Measurements from ENCODE around the gene GALNT12.

GALNT12 gene

DNA sequence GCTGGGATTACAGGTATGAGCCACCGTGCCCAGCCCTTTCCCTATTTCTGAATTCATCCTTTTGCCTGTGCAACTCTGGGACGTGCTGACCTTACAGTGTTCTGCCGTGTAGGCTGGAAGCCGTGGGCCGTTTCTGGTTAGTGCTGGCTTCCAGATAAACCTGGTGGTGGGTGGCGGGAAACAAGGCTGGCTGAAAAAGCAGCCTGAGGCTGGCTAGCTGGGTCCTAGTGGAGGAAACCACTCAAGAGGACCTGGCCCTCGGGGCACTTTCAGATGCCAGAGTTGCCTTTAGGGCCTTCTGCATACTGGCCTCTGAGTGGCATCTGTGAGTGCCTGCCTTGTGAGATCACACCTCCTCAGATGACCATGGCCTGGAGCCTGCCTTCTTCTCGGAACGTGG lies 26.9 kb downstream of the GALNT12 start:
- DNase-seq: no peak

DNA sequence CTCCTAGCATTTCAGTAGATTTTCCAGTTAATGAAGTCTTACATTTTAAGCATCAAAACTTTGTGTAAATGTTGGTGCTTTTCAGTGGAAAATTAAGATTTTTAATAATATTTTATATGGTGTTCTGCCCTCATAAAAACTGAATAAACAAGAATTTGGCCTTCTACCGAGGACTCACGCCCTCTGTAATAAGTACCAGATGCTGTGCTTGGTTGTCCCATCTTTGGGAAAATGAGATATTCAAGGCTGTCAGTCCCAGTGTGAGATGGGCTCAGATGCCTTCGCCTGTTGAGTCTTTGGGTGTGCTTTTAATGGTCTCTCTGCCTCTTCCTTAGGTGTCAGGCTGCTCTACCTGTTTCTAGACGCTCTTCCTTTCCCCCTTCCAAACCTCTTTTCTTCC lies 28.7 kb downstream of the GALNT12 start:
- no peak for DNase-seq

DNA sequence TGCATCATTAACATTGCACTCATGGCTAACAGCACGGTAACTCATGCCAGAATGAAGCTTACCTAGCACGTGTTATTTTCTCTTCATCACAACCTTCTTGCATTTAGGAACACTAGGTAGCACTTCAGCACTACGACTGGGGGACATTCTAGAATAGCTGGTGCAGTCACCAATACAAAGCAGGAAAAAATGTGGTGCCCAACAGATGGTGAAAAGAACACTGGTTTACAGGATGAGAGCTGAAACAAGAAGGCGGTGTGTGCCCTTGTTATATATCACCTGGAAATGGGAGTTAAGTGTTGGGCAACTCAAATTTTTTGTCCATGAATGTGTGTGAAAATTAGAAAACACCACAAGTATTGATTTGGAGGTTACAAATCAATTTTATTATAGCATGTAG lies 30.0 kb downstream of the GALNT12 start:
- DNase-seq: no peak

DNA sequence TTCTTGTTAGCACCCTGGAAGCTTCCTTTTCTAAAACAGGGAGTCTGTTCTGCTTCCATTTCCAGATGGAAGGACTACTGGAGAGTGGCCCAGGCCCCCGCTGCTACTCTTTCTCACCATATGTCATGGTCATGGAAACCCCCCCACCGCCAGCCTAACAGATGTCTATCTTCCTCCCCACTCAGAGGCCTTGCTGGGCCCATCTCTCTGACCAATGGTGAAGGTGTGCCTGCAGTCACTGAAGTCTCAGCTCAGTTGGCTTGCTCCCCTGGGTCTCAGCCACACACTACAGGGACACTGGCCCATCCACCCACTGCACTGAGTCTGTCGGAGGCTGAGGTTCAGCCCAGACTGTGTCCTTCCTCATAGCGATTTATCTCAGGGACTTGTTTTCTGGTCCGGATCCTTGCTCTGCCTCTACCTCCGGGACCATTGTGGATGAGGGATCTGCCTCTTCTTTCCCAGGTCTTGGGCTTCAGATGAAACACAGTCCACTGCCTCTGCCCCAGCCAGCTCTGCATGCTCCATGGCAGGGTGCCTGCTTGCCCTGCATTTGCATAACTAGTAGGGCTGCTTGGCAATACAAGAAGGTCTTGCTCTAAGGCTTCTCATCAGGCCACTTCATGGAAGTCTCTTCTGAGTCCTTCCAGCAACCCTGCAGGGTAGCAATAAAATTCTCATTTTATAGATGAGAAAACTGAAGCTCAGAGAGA lies 30.8 kb downstream of the GALNT12 start:
- no peak for DNase-seq

DNA sequence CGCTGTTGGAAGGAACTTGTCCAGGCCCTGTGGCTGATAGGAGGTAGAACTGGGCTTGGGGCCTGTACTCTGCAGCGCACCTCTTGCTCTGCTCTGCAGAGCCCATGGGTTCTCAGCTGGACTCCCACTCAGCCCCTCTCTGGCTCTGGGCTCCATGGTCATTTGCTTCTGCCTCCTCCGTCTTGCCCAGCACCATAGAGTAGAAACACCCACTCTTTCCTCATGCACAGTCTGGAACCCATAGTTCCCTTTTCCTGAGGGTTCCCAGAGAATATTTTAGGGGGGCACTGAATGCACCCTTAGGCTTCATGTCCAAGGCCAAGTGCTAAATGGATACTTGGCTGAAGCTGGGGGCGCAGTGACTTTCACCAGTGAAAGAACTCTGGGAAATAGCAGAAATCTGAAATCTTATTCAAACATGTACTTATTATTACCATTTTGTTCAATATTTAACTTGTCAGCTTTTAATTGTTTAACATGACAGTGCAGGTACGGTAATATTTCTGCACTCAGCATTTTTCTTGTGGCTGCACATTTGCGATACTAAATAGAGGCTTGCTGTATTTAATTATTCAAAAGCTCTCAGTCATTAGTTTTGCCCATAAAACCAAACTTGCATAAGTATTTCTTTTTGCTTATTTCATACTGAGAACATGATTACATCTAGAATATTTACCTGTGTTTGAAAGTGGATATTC lies 31.5 kb downstream of the GALNT12 start:
- DNase-seq: no peak

DNA sequence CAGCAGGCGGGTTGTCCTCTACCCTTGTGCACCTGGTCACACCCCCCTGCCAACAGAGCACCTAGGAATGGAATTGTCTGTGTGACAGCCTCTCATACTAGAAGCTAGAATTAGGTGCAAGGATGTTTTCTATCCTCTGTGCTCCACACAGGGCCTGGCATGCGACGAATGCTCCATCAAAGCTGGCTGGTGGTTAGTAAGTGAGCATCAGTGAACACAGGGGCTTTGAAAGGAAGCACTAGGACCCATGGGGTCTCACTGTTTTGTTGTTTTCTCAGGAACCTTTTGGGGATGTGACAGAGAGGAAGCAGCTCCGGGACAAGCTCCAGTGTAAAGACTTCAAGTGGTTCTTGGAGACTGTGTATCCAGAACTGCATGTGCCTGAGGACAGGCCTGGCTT lies 32.3 kb downstream of the GALNT12 start:
- DNase-seq: no peak

DNA sequence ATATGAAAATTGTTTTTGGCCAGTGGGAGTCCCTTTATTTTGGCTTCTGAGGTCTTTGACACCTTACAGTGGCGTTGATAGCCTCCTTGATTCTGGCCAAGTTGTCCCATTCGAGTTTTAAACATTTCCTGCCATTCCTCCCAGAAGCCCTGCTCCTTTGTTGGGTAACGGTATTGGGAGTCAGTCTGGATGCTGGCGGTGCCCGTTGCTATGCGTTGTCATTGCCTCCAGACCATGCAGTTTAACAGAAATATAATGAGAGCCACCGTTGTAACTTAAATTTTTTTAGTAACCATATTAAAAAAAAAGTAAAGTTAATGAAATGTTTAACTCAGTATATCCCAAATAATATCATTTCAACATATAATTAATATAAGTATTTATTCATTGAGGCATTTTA lies 35.0 kb downstream of the GALNT12 start:
- DNase-seq: no peak

DNA sequence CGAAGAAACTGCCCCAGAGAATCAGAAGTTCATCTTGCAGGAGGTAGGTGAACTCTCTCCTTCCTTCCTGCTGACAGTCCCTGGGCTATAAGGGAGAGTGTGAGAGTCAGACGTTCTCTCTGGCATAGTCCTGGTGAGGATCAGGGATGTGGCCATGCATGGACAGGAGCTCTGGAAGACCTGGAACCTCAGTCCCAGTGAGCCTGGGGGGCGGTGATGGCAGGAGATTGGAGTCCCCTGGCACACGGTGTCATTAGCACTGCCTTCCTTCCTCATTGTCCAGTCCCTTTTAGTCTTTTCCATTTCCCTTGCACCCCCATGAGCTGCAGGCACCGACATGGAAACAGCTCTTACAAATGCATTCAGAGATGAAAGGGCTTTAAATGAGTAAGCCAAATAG lies 38.6 kb downstream of the GALNT12 start:
- DNase-seq: no peak

DNA sequence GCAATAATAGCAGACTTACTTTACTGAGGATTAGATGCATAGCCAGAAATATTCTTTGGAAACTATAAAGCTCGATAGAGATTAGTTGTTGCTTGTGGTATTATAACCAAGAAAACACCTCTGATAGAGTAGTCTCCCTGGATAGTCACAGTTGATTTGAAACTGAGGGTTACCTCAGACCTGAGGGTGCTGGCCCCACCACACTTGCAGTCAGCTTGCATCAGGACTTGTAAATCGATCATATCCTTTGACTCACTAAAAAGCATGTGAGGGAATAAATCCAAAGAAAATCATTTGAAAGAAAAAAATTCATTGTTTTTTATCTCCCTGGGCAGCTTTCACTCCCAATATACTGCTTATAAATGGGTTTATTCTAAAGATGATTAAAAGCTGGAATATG lies 39.4 kb downstream of the GALNT12 start:
- DNase-seq: no peak

DNA sequence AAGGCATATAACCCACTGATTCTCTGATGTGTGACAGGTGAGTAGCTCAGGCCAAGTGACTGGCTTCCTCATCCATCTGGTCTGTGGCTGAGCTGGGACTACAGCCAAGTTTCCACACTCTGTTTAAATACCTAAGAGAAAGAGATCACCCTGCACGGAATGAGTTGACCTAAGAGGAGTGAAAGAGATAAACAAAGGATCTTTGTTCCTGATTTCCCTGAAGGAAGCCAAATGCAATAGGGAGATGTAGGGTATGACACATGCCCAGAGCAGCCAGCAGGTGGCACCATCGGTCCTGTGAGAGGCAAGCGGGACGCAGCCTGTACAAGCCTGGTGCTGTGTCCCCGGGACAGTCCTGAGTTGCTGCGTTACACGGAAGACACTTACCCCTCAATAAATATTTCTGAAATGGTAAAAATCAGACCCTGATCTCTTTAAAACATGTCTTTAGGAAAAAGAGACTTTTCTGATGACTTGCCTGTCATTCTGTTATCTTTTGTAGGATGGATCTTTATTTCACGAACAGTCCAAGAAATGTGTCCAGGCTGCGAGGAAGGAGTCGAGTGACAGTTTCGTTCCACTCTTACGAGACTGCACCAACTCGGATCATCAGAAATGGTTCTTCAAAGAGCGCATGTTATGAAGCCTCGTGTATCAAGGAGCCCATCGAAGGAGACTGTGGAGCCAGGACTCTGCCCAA lies 41.1 kb downstream of the GALNT12 start:
- peak; percentile 32 for DNase-seq

DNA sequence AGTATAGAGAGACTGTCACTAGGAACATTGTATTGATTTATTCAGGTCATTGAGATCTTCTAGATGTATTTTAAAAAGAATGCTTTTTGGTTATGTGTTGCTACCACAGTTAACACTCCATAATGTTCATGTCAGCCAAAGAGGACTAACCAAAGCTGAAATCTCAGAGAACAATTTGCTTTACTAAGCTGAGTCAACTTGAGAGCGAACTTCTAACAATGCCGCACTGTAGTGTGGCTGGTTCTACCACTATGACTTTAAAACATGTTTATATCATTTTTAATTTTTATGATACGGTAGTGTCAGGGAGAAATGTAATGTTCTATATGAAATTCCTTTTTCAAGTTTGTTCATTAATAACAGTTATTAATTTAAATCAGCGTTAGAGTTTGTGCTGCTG lies 42.1 kb downstream of the GALNT12 start:
- no peak for DNase-seq

DNA sequence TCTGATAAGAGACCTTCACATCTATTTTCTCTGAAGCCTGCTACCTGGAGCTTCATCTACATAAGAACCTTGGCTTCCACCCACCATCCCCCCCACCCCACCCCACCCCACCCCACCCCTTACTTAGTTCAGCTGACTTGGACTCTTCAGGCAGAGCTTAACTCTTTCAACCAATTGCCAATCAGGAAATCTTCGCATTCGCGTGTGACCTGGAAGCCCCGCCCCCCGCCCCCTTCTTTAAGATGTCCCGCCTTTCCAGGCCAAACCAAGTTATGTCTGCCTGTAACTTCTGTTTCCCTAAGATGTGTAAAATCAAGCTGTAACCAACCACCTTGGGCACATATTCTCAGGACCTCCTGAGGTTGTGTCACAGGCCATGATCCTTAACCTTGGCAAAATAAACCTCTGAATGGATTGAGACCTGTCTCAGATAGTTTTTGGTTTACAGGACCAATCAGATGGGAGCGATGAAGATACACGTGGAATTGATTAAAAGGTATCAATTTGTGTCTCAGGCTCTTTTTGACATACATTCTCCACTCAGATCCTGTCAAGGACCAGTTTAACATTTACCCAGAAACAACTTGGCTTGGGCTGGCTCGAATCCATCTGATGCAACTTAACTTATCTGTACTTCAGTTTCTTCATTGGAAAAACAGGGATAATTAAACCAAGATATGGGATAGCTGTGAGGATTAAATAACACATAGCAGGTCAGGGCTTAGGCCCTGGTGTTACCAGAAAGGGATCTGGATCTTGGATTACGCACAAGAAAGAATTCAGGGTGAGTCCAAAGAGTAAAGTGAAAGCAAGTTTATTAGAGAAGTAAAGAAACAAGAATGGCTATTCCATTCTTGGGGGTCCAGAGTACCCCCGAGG lies 43.6 kb downstream of the GALNT12 start:
- no peak for DNase-seq

DNA sequence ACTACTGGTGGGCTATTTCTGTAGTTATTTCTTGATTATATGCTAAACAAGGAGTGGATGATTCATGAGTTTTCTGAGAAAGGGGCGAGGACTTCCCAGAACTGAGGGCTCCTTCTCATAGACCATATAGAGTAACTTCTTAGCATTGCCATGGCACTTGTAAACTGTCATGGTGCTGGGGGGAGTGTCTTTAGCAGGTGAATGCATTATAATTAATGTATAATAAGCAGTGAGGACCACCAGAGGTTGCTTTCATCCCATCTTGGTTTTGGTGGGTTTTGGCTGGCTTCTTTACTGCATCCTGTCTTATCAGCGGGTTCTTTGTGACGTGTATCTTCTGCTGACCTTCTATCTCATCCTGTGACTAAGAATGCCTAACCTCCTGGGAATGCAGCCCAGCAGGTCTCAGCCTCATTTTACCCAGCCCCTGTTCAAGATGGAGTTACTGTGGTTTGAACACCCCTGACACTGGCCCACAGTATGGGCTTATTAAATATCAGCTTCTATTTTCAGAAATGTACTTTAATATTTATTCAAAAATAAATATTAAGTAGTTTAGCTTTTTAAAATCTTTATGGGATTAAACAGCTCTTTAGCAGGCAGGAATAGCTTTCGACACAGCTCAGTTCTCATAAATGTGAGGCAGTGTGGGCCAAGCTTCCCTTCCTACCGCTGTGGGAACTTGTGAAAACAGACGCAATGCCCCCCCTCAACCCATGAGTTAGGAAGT lies 44.4 kb downstream of the GALNT12 start:
- DNase-seq: no peak

DNA sequence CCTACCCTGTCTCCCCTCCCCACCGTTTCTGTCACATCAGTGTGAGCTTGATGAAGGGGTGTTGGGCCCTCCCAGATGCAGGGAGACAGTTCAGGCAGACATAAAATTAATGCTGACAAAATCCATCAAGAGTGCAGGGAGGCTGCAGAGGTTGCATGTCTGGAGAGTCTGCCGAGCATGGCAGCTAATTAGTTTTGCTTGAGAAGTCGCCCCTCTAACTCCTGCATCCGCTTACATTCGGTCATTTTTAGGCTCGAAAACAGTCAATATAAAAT lies 44.9 kb downstream of the GALNT12 start:
- DNase-seq: no peak

DNA sequence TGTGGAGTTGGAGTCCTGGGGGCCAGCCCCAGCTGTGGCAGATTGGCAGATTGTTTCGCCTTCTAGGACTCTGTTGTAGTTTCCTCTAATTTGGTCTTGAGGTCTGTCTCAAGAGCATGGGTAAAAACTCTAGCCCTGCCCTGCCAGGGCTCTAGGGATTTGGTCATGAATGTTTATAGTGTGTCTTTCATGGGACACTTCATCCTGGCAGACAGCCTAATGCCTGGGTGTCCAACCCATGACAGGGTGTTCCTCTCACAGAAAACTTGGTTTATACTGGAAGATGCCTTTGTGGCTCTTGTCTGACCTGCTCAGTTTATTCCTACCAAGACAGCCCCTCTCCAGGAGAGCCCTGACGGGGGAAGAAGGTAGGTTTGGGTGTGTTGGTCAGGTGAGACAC lies 45.5 kb downstream of the GALNT12 start:
- DNase-seq: no peak

DNA sequence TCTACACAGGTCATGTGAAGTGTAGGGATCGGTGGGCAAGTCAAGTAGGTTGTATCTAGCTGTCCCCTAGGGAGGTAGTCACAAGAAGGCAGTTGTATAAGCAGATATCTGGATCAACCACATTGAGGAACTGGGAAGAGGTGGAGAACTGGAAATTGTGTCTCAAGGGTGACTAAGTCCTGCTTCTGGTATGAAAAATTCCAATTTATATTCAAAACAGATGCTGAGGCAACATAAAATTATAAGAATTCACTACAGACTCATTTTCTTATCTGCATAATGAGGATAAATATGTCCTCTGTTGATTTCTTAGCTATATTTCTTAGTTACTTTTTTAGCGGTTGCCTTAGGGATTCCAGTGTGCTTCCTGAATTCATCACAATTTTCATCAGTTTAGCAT lies 46.8 kb downstream of the GALNT12 start:
- no peak for DNase-seq

DNA sequence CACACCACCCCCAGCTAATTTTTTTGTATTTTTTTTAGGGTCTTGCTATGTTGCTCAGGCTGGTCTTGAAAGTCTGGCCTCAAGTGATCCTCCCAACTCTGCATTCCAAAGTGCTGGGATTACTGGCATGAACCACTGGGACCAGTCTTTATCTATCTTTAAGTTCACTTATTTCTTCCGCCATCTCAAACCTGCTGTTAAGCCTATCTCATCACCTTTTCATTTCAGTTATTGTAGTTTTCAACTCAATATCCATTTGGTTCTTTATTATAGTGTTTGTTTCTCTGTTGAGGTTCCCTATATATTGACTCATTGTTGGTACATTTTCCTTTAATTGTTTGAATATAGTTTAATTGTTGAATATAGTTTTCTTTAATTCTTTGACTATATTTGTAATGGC lies 48.1 kb downstream of the GALNT12 start:
- DNase-seq: no peak

DNA sequence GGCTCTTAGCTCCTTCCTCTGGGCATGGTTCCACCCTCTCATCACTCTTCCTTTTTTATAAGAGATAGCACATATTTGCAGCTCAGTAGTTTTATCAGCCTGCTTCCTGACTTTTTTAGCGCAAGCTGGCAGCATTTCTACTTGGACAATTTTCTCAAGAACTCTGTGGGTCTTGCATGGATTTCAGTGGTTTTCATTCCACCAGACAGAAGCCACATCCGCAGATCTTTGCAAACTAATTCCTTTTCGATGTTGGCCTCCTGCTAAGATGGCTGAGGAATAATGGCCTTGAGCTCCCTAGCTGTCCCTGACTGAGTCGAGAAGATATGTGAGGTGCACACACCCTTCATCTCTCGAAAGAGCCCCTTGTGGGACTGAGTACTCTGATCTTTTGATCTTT lies 49.5 kb downstream of the GALNT12 start:
- no peak for DNase-seq

DNA sequence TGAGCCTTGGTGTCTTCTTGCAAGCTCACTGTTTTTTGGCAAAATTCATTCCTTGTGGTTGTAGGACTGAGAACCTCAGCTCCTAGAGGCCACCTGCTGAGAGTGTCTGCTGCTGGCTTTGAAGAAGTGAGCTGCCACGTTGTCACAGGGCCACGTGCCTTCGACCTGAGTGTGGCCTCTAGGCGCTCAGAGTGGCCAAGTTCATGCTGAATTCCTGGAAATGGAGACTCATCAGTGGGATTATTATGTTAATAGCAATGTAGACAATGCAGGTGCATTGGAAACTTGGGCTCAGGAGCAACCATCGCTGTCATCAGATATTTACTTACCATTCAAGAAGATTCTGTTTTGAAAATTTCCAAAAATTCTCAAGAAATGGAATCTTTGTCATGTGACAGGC lies 52.5 kb downstream of the GALNT12 start:
- no peak for DNase-seq

DNA sequence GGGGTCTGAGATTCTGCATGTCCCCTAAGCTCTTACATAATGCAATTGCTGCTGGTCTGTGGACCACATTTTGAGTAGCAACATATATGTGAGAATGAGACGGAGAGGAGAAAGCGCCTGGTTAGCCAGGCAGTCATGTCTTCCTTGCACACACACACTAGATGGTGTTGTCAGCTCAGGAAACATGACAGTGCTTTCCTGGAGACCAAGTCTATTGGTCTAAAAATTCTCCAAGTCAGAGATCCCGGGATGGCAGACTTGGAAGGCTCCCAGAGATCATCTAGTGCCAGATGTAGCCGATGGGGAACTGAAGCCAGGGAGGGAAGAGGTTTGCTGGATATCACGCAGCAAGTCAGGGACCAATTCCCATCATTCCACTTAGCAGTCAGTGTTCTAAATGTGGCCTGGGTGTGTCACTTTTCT lies 53.4 kb downstream of the GALNT12 start:
- DNase-seq: no peak

DNA sequence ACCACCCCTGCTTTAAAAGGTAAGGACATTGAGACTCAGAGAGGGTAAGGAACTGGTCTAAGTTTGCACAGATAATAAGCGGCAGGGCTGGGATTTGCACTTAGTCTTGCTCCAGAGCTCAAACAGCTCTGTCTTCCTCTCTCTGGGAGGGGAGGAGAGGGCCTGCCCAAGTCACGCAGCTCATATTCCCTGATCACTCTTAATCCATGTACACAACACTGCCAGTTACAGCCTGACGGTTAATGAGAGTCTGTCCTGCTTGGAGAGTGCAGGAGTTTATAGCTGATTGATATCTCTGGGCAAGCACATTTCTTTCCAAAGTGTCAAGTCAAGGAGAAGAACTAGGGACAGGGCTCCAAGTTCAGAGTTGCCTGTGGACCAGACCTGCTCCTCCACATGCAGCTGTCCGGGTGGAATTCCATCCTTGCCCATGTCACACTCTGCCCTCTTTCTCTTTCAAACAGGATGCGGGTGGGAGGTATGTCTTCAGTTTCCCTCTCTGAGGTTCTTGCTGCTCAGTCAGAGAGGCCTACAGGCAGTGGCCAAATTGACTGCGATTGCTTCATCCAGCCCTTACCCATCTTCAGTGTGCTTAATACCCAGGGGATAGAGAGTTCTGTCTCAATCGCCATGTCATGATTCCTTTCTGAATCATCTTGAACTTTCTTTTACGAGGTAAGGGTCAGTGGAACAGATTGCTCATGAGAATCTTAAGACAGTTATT lies 54.5 kb downstream of the GALNT12 start:
- DNase-seq: no peak

DNA sequence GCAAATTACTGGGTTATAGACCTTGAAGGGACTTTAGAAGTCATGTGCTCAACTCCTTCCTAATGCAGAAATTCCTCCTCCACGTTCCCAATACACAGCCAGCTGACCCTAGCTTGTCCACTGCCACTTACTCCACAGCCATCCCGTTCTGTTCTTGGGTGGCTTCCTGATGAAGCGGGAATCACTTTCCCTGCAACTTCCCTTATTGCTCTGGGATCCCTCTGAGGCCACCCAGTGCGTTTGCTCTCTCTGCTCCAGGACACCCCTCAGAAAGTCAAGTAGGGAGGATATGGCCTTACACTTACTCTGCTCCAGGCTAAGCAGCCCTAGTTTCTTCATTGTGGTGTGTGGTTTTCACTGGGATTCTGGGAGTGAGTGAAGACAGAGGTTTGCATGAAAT lies 55.5 kb downstream of the GALNT12 start:
- DNase-seq: no peak
